HG02610 (cell line): ENCODE measurements around the gene NHLH2.

ENCODE experiments used
- ATAC-seq: cut with Tn5 transposase; IDR thresholded peaks from one replicate; pipeline ENCODE4 v1.9.1; 2021; ENCODE audit warnings: mild to moderate bottlenecking, moderate library complexity; ENCODE audit not compliant: unreplicated experiment

NHLH2 gene

GRCh38 chr1:115838431-115839028 lies 2.4 kb downstream of the NHLH2 start:
- ATAC-seq: no peak

- ATAC-seq: no peak
Measured at GRCh38 chr1:115837740-115838421, 3.0 kb downstream of the NHLH2 start.

- no peak for ATAC-seq
Measured at GRCh38 chr1:115837341-115837739, 3.6 kb downstream of the NHLH2 start.

- no peak for ATAC-seq
Measured at GRCh38 chr1:115833856-115834255, 7.1 kb downstream of the NHLH2 start.

- ATAC-seq: no peak
Measured at GRCh38 chr1:115832651-115833050, 8.3 kb downstream of the NHLH2 start.

GRCh38 chr1:115830963-115831362 lies 10.0 kb downstream of the NHLH2 start:
- ATAC-seq: no peak

- ATAC-seq: no peak
Measured at GRCh38 chr1:115829947-115830346, 11.0 kb downstream of the NHLH2 start.

- no peak for ATAC-seq
Measured at GRCh38 chr1:115829023-115829674, 11.8 kb downstream of the NHLH2 start.

GRCh38 chr1:115828101-115829022 lies 12.6 kb downstream of the NHLH2 start:
- no peak for ATAC-seq

- ATAC-seq: no peak
Measured at GRCh38 chr1:115827452-115828044, 13.4 kb downstream of the NHLH2 start.

GRCh38 chr1:115826628-115827027 lies 14.3 kb downstream of the NHLH2 start:
- ATAC-seq: no peak

GRCh38 chr1:115822117-115822516 lies 18.8 kb downstream of the NHLH2 start:
- ATAC-seq: no peak

- ATAC-seq: no peak
Measured at GRCh38 chr1:115815694-115816093, 25.2 kb downstream of the NHLH2 start.

- ATAC-seq: no peak
Measured at GRCh38 chr1:115814685-115815398, 26.1 kb downstream of the NHLH2 start.

GRCh38 chr1:115813727-115814126 lies 27.2 kb downstream of the NHLH2 start:
- ATAC-seq: no peak

GRCh38 chr1:115811140-115811828 lies 29.6 kb downstream of the NHLH2 start:
- no peak for ATAC-seq

- ATAC-seq: no peak
Measured at GRCh38 chr1:115810609-115811008, 30.3 kb downstream of the NHLH2 start.

GRCh38 chr1:115809847-115810246 lies 31.1 kb downstream of the NHLH2 start:
- ATAC-seq: no peak

GRCh38 chr1:115809076-115809475 lies 31.9 kb downstream of the NHLH2 start:
- no peak for ATAC-seq

GRCh38 chr1:115807723-115808122 lies 33.2 kb downstream of the NHLH2 start:
- ATAC-seq: no peak
